ENCODE data around the gene ZNF629. TPM values are rescaled to one million over a fixed set of nuclear protein-coding genes. Genes with fewer than 3 reads are reported as not detected.

The ZNF629 gene
- total RNA-seq, 6 experiments from 2014 or later, result 3.7 to 4.8 (median 4.3) TPM

DNA sequence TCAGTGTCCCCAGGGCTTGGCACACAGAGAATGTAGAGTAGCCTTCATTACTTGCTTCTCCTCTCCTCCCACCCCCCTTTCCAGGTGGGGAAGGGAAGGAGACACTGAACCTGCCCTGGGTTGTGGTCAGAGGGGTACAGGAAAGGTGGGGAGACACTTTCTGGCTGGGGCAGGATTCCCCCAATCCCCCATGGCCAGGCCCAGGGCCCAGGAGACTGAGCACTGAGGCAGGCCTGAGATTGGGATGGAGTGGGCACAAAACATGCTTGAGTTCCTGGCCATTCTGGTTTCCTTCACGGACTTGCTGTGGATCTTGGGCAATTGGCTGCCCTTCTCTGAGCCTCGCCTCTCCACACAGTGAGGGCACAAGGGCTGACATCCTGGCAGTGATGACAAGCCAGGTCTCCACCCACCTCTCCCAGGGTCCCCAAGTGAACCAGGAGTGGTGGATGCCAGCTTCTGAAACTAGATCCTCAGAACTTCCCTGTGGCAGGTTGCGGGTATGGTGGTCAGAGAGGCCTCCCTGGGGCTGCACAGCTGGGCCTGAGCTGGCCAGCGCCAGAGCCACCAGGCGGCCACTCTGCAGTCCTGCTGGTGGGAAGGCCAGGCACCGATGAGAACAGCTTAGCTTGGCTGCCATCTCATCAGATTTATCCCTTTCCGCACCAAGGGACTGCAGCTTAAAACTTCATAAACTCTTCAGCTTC lies 9.3 kb downstream of the ZNF629 start:
- H3K4me3 ChIP-seq, result no peak overlapping the region
- intact Hi-C loops (cut with DNase I), result no loop called here

DNA sequence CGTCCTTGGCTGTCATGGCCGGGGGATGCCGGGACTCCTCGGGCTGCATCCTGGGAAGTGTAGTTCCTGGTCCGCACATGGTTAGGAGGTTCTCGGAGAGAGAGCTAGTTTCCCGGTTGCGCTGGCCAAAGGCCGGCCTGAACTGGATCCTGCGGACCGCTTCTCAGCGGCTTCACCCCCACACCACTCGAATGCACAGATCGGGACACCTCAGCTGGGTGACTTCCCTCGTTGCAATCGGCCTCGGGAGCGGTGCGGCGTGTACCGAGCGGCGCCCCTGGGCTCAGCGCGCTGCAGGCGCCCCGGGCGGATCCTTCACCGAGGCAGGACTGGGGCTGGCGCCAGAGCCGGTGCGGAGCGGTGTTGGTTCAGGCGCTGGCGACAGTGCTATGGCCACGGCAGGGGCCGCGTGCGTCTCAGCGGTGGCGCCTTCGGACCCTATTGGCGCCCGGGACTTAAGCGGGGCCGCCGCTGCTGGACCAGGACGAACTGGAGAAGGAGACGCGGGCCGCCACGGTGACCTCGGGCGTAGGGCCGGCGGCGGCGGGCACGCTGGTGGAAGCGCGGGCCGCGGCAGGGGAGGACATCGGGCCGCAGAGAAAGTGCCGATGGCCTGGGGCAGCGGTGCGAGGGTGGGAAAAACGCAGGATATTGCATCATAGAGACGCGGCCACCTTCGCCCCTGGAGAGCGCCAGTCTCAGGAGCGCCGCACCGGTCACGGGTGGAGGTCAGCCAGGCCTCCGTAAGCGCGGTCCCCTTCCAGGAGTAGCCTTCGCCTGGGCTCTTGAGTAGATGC lies 11.4 kb downstream of the ZNF629 start:
- Histone ChIP-seq H3K27ac (peak overlapping the region; percentile 81 to 82 (median 82)), H3K27me3 (no peaks in the 10 kb centered on the region), H3K4me1 (peaks cover 0 to 8% (median 3%) of the 10 kb centered on the region in 4 donors), H3K9me3 (no peaks in the 10 kb centered on the region), H3K36me3 (peaks cover 0 to 20% (median 8%) of the 10 kb centered on the region in 4 donors), H3K4me3 (peak overlapping the region; percentile 65 to 72 (median 71))
- ATAC-seq (peak; percentile 85 to 90 (median 89)), DNase-seq (peak; percentile 82 to 89 (median 88))
- intact Hi-C loops (cut with DNase I), result no loop called here
- 0% methylated on average over 2 of the region's 81 CpGs for WGBS (ENCODE audit: insufficient coverage, low coverage, low lambda C conversion rate, missing lambda C conversion rate)
- peak; percentile 69 for TF ChIP-seq POLR2A (IDR thresholded peaks at IDR 0.05)
- TF ChIP-seq, protein P1, sequence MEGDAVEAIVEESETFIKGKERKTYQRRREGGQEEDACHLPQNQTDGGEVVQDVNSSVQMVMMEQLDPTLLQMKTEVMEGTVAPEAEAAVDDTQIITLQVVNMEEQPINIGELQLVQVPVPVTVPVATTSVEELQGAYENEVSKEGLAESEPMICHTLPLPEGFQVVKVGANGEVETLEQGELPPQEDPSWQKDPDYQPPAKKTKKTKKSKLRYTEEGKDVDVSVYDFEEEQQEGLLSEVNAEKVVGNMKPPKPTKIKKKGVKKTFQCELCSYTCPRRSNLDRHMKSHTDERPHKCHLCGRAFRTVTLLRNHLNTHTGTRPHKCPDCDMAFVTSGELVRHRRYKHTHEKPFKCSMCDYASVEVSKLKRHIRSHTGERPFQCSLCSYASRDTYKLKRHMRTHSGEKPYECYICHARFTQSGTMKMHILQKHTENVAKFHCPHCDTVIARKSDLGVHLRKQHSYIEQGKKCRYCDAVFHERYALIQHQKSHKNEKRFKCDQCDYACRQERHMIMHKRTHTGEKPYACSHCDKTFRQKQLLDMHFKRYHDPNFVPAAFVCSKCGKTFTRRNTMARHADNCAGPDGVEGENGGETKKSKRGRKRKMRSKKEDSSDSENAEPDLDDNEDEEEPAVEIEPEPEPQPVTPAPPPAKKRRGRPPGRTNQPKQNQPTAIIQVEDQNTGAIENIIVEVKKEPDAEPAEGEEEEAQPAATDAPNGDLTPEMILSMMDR (IDR thresholded peaks at IDR 0.05), result no peak

More for the DNA sequence above, 9.3 kb downstream of the ZNF629 start:
- TF ChIP-seq, protein P1 (IDR thresholded peaks at IDR 0.05), result no peak
- TF ChIP-seq POLR2A (IDR thresholded peaks at IDR 0.05), result no peak
- H3K27me3 ChIP-seq, result no peaks in the 10 kb centered on the region
- H3K9me3 ChIP-seq, result no peaks in the 10 kb centered on the region
- no peak overlapping the region for H3K27ac ChIP-seq
- DNase-seq, result no peak
- ATAC-seq, result no peak
- peaks cover 0 to 8% (median 3%) of the 10 kb centered on the region in 4 donors for H3K36me3 ChIP-seq
- peaks cover 0 to 8% (median 3%) of the 10 kb centered on the region in 4 donors for H3K4me1 ChIP-seq
- WGBS (ENCODE audit: insufficient coverage, low coverage, low lambda C conversion rate, missing lambda C conversion rate), result no CpG with 5 or more reads among the region's 7 CpGs

DNA sequence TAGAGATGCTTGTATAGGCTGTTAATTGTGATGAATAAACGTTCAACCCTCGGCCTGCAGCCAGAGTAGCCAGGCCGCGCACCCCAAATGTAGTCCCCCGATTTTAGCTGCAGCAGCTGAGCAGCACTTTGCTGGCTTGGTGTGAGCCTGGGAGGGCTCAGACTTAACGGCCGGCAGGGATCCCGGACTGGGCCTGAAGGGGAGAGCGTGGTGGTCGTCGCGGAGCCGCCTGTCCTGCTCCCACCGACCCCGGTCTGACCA lies 11.9 kb downstream of the ZNF629 start:
- H3K27me3 ChIP-seq, result no peaks in the 10 kb centered on the region
- H3K36me3 ChIP-seq, result peaks cover 0 to 26% (median 11%) of the 10 kb centered on the region in 4 donors
- TF ChIP-seq POLR2A (IDR thresholded peaks at IDR 0.05), result no peak
- TF ChIP-seq, protein P1 (IDR thresholded peaks at IDR 0.05), result no peak
- peak overlapping the region in 2 of 3 donors; percentile 82 for H3K27ac ChIP-seq
- WGBS (ENCODE audit: insufficient coverage, low coverage, low lambda C conversion rate, missing lambda C conversion rate), result 0% methylated on average over 1 of the region's 15 CpGs
- intact Hi-C loops (cut with DNase I), result no loop called here
- no peaks in the 10 kb centered on the region for H3K9me3 ChIP-seq
- peaks cover 0 to 8% (median 3%) of the 10 kb centered on the region in 4 donors for H3K4me1 ChIP-seq
- ATAC-seq (no peak), DNase-seq (no peak)
- H3K4me3 ChIP-seq, result peak overlapping the region; percentile 65 to 72 (median 71)

DNA sequence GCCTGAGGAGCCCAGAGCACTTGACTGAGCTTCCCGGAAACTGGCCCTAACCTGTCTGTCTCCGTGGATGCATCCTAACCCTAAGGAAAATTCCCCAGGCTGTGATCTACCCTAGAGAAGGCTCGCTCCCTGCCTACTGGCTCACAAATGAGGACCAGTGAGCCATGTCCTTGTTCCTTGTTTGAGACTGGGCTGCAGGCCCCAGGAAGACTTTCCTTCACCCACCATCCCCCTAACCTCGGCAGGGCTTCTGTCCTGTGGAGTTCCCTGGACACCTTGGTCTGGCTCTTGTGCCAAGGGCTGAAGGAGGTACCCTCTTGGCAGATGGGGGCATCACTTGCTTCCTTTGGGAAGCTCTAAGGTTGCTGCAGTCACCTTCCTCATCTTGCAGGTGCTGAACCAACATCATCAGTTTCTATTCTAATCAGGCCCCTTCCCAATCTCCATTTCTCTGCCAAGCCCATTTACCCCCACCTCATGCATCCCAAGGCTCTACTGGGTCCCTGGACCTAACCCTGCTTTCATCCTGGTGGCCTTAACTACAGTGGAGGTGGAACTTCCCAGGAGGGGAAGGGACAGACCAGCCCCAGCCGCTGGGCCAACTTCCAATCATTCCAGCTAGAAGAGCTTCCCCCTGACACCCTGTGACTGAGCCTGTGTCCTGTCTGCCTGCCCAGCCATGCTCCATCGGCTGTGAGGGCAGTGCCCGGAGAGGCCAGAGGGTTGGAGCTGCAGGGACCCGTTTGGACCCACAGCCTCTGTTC lies 12.5 kb downstream of the ZNF629 start:
- no peaks in the 10 kb centered on the region for H3K9me3 ChIP-seq
- H3K4me3 ChIP-seq, result peak overlapping the region; percentile 65 to 72 (median 71)
- H3K27me3 ChIP-seq, result no peaks in the 10 kb centered on the region
- peaks cover 0 to 31% (median 14%) of the 10 kb centered on the region in 4 donors for H3K36me3 ChIP-seq
- intact Hi-C loops (cut with DNase I), result no loop called here
- TF ChIP-seq, protein P1 (IDR thresholded peaks at IDR 0.05), result no peak
- TF ChIP-seq POLR2A (IDR thresholded peaks at IDR 0.05), result no peak
- ATAC-seq (peak; percentile 4 to 16 (median 12)), DNase-seq (no peak)
- 11% methylated on average over 3 of the region's 8 CpGs for WGBS (ENCODE audit: insufficient coverage, low coverage, low lambda C conversion rate, missing lambda C conversion rate)
- H3K27ac ChIP-seq, result peak overlapping the region in 2 of 3 donors; percentile 82
- H3K4me1 ChIP-seq, result peaks cover 0 to 8% (median 3%) of the 10 kb centered on the region in 4 donors

Data from right lobe of liver (tissue), 6 donors.